WTC11 (cell line): ENCODE measurements around the gene VEGFA. TPM values are rescaled to one million over a fixed set of nuclear protein-coding genes. Genes with fewer than 3 reads are reported as not detected.

Source experiments
- ATAC-seq: fragments of 200-7000 bp; cut with Tn5 transposase; 2 replicates; pipeline ENCODE4 v1.10.0; 2021; ENCODE audit warnings: mild to moderate bottlenecking, moderate library complexity
- CTCF ChIA-PET: fragments of 300-600 bp; sonication (Branson Sonifier 250); formaldehyde crosslinking; loops from one replicate; lab custom pipeline; 2021; ENCODE audit warnings: antibody characterized with exemption; lab: Charles Lee
- POLR2A ChIA-PET: fragments of 350-600 bp; sonication (Branson Sonifier 250); formaldehyde crosslinking; loops from one replicate; lab custom pipeline; 2021; ENCODE audit warnings: antibody characterized with exemption; lab: Charles Lee
- DNase-seq: peaks from one replicate; pipeline ENCODE4 v3.0.0; 2021; ENCODE audit warnings: low spot score
- H3K27ac Mint-ChIP-seq: 2 replicates; pipeline ENCODE4 v1.8.0; 2021; ENCODE audit warnings: mixed read lengths
- H3K27me3 Mint-ChIP-seq: 2 replicates; pipeline ENCODE4 v1.8.0; 2021; ENCODE audit warnings: low read depth, mild to moderate bottlenecking, moderate library complexity, mixed read lengths
- H3K36me3 Mint-ChIP-seq: 2 replicates; pipeline ENCODE4 v1.8.0; 2021; ENCODE audit warnings: mixed read lengths
- H3K4me1 Mint-ChIP-seq: 2 replicates; pipeline ENCODE4 v1.8.0; 2022; ENCODE audit warnings: mixed read lengths
- H3K4me3 Mint-ChIP-seq: 2 replicates; pipeline ENCODE4 v1.8.0; 2021; ENCODE audit warnings: mild to moderate bottlenecking, moderate library complexity, mixed read lengths
- H3K9me3 Mint-ChIP-seq: 2 replicates; pipeline ENCODE4 v1.8.0; 2021; ENCODE audit warnings: mixed read lengths
- ATF1 ChIP-seq: sonication (generic); formaldehyde crosslinking; IDR thresholded peaks from 2 replicates; pipeline ENCODE4 v1.8.1; 2023; ENCODE audit warnings: mild to moderate bottlenecking, moderate library complexity, missing genetic modification reagents
- CTCF ChIP-seq: fragments of 200-600 bp; IDR thresholded peaks from 2 replicates; pipeline ENCODE4 v1.8.0; 2022; ENCODE audit warnings: antibody characterized with exemption
- EMX1 ChIP-seq: fragments of 250-450 bp; sonication (Bioruptor Pico); IDR thresholded peaks from 2 replicates; pipeline ENCODE4 v1.8.0; 2021; ENCODE audit warnings: mild to moderate bottlenecking
- GABPB1 ChIP-seq: sonication (generic); formaldehyde crosslinking; IDR thresholded peaks from 2 replicates; pipeline ENCODE4 v1.8.1; 2023; ENCODE audit warnings: mild to moderate bottlenecking, missing genetic modification reagents
- GRHL2 ChIP-seq: fragments of 250-450 bp; sonication (Bioruptor Pico); IDR thresholded peaks from 2 replicates; pipeline ENCODE4 v1.8.0; 2022; ENCODE audit warnings: mild to moderate bottlenecking, moderate library complexity; ENCODE audit not compliant: insufficient replicate concordance, severe bottlenecking
- NR3C1 ChIP-seq: sonication (generic); formaldehyde crosslinking; conservative IDR thresholded peaks from 2 replicates; pipeline ENCODE4 v1.8.1; 2023; ENCODE audit warnings: low read depth, mild to moderate bottlenecking, missing genetic modification reagents
- PRRX2 ChIP-seq: fragments of 250-450 bp; sonication (Bioruptor Pico); IDR thresholded peaks from 2 replicates; pipeline ENCODE4 v1.8.0; 2021; ENCODE audit warnings: mild to moderate bottlenecking
- RELA ChIP-seq: sonication (generic); formaldehyde crosslinking; IDR thresholded peaks from 2 replicates; pipeline ENCODE4 v1.8.1; 2022; ENCODE audit warnings: missing genetic modification reagents, mild to moderate bottlenecking, borderline replicate concordance
- RORB ChIP-seq: fragments of 250-450 bp; sonication (Bioruptor Pico); IDR thresholded peaks from 2 replicates; pipeline ENCODE4 v1.9.0; 2021; ENCODE audit warnings: mild to moderate bottlenecking
- TEAD1 ChIP-seq: sonication (generic); formaldehyde crosslinking; IDR thresholded peaks from 2 replicates; pipeline ENCODE4 v1.8.0; 2022; ENCODE audit warnings: mild to moderate bottlenecking, missing genetic modification reagents
- ZBTB21 ChIP-seq: sonication (generic); formaldehyde crosslinking; IDR thresholded peaks from 2 replicates; pipeline ENCODE4 v1.8.1; 2023; ENCODE audit warnings: mild to moderate bottlenecking, missing genetic modification reagents, borderline replicate concordance
- ZNF219 ChIP-seq: sonication (generic); formaldehyde crosslinking; IDR thresholded peaks from 2 replicates; pipeline ENCODE4 v1.8.0; 2023; ENCODE audit warnings: missing genetic modification reagents, mild to moderate bottlenecking, borderline replicate concordance
- ZNF263 ChIP-seq: sonication (generic); formaldehyde crosslinking; IDR thresholded peaks from 2 replicates; pipeline ENCODE4 v1.8.1; 2022; ENCODE audit warnings: low read depth, mild to moderate bottlenecking, moderate library complexity, missing genetic modification reagents
- ZNF317 ChIP-seq: sonication (generic); formaldehyde crosslinking; IDR thresholded peaks from 2 replicates; pipeline ENCODE4 v1.8.1; 2023; ENCODE audit warnings: low read depth, mild to moderate bottlenecking, moderate library complexity, missing genetic modification reagents, borderline replicate concordance
- ZNF416 ChIP-seq: fragments of 250-450 bp; sonication (Bioruptor Pico); IDR thresholded peaks from 2 replicates; pipeline ENCODE4 v1.9.0; 2021; ENCODE audit warnings: mild to moderate bottlenecking, inconsistent platforms
- ZNF425 ChIP-seq: fragments of 250-450 bp; sonication (Bioruptor Pico); conservative IDR thresholded peaks from 2 replicates; pipeline ENCODE4 v1.9.0; 2021; ENCODE audit warnings: mild to moderate bottlenecking
- ZSCAN18 ChIP-seq: fragments of 250-450 bp; sonication (Bioruptor Pico); IDR thresholded peaks from 2 replicates; pipeline ENCODE4 v2.1.2; 2022; ENCODE audit warnings: mild to moderate bottlenecking, moderate library complexity
- total RNA-seq: library from RNA; stranded (reverse); gene quantifications from 3 replicates; pipeline ENCODE4 v1.2.3, GENCODE V29; 2021
- TF ChIP-seq, protein P1 (sequence below): sonication (generic); formaldehyde crosslinking; IDR thresholded peaks from 2 replicates; pipeline ENCODE4 v1.8.0; 2022; ENCODE audit warnings: mild to moderate bottlenecking, missing genetic modification reagents
- TF ChIP-seq, protein P2 (sequence below): sonication (generic); formaldehyde crosslinking; IDR thresholded peaks from 2 replicates; pipeline ENCODE4 v1.8.0; 2022; ENCODE audit warnings: mild to moderate bottlenecking, missing genetic modification reagents
- TF ChIP-seq, protein P3 (sequence below): sonication (generic); formaldehyde crosslinking; IDR thresholded peaks from 2 replicates; pipeline ENCODE4 v1.8.1; 2023; ENCODE audit warnings: mild to moderate bottlenecking, missing genetic modification reagents

VEGFA gene
- total RNA-seq, 1 experiment from 2014 or later: 43.8 TPM

DNA sequence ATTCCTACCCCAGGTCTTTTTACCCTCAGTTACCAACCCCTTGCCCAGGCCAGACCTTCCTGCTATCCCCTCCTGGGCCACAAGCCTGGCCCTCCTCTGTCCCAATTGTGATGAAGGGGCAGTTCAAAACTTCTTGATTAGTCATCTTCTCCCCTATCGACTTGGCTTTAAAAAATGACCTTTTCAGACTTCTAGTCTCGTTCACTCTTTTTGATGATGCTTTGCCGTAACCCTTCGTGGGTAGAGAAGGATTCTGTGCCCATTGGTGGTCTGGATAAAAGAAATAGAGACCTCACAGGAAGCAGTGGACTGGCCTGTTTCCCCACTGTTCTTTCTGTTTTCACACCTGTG, 5.5 kb downstream of the VEGFA start:
- Mint-ChIP-seq H3K4me3 (no peak overlapping the region; the same call in 1 of the 2 replicates), H3K9me3 (no peaks in the 10 kb centered on the region), H3K36me3 (peaks cover 34% of the 10 kb centered on the region), H3K27ac (peak overlapping the region; percentile 41; the same call in 1 of the 2 replicates), H3K4me1 (peaks cover 33% of the 10 kb centered on the region), H3K27me3 (no peaks in the 10 kb centered on the region)
- POLR2A ChIA-PET: interaction anchor here (1.0 kb wide), 1 partner anchor 12 kb away, joined by 3 read pairs; no protein-coding TSS in a partner anchor
- TF ChIP-seq PRRX2 (CRISPR knock-in tag) (no peak), RORB (CRISPR knock-in tag) (no peak), ZNF219 (CRISPR knock-in tag) (no peak), ZNF263 (CRISPR knock-in tag) (no peak), GRHL2 (CRISPR knock-in tag) (no peak), NR3C1 (CRISPR knock-in tag) (no peak), TEAD1 (CRISPR knock-in tag) (no peak), GABPB1 (CRISPR knock-in tag) (no peak), RELA (CRISPR knock-in tag) (no peak), CTCF (no peak), ZSCAN18 (CRISPR knock-in tag) (no peak), ZNF425 (CRISPR knock-in tag) (no peak), EMX1 (CRISPR knock-in tag) (no peak), ZNF416 (CRISPR knock-in tag) (no peak), ATF1 (no peak), ZNF317 (CRISPR knock-in tag) (no peak), ZBTB21 (CRISPR knock-in tag) (no peak)
- TF ChIP-seq, protein P1, sequence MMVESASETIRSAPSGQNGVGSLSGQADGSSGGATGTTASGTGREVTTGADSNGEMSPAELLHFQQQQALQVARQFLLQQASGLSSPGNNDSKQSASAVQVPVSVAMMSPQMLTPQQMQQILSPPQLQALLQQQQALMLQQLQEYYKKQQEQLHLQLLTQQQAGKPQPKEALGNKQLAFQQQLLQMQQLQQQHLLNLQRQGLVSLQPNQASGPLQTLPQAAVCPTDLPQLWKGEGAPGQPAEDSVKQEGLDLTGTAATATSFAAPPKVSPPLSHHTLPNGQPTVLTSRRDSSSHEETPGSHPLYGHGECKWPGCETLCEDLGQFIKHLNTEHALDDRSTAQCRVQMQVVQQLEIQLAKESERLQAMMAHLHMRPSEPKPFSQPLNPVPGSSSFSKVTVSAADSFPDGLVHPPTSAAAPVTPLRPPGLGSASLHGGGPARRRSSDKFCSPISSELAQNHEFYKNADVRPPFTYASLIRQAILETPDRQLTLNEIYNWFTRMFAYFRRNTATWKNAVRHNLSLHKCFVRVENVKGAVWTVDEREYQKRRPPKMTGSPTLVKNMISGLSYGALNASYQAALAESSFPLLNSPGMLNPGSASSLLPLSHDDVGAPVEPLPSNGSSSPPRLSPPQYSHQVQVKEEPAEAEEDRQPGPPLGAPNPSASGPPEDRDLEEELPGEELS (CRISPR knock-in tag): no peak
- TF ChIP-seq, protein P2, sequence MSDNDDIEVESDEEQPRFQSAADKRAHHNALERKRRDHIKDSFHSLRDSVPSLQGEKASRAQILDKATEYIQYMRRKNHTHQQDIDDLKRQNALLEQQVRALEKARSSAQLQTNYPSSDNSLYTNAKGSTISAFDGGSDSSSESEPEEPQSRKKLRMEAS: no peak
- TF ChIP-seq, protein P3, sequence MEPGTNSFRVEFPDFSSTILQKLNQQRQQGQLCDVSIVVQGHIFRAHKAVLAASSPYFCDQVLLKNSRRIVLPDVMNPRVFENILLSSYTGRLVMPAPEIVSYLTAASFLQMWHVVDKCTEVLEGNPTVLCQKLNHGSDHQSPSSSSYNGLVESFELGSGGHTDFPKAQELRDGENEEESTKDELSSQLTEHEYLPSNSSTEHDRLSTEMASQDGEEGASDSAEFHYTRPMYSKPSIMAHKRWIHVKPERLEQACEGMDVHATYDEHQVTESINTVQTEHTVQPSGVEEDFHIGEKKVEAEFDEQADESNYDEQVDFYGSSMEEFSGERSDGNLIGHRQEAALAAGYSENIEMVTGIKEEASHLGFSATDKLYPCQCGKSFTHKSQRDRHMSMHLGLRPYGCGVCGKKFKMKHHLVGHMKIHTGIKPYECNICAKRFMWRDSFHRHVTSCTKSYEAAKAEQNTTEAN (CRISPR knock-in tag): no peak
- ATAC-seq: no peak
- CTCF ChIA-PET: interaction anchor here (0.5 to 1.5 kb wide), 7 partner anchors 18 to 305 kb away, joined by 3 to 11 read pairs (median 3); no protein-coding TSS in a partner anchor
- no peak for DNase-seq
